Suprapubic skin (tissue), 4 donors: ENCODE data around the gene RPL5. TPM values are rescaled to one million over a fixed set of nuclear protein-coding genes. Genes with fewer than 3 reads are reported as not detected.

ENCODE experiments used
- DNase-seq, 2 donors: peaks; one replicate each; pipeline ENCODE4 v3.0.0-alpha.2; 2019; ENCODE audit warnings: low spot score in 2 of 2
- H3K27ac ChIP-seq: fragments of 200-600 bp; sonication (generic); one replicate; pipeline ENCODE4 v1.5.1; 2019
- H3K27me3 ChIP-seq: fragments of 200-600 bp; sonication (generic); one replicate; pipeline ENCODE4 v1.5.1; 2019
- H3K36me3 ChIP-seq: fragments of 200-600 bp; sonication (generic); one replicate; pipeline ENCODE4 v1.5.1; 2019
- H3K4me1 ChIP-seq: fragments of 200-600 bp; sonication (generic); one replicate; pipeline ENCODE4 v1.5.1; 2019
- H3K4me3 ChIP-seq: fragments of 200-600 bp; sonication (generic); one replicate; pipeline ENCODE4 v1.5.1; 2019; ENCODE audit warnings: mild to moderate bottlenecking
- H3K9me3 ChIP-seq: fragments of 200-600 bp; sonication (generic); one replicate; pipeline ENCODE4 v1.5.1; 2019
- CTCF ChIP-seq, 2 donors: fragments of 200-600 bp in 1 of 2; fragments of 450-650 bp in 1 of 2; sonication (generic) in 1 of 2; IDR thresholded peaks; one replicate each; pipeline ENCODE4 v1.5.1; 2016 to 2019; ENCODE audit warnings: antibody characterized with exemption in 2 of 2, mild to moderate bottlenecking in 1 of 2, moderate library complexity in 1 of 2
- EP300 ChIP-seq: sonication (generic); formaldehyde crosslinking; IDR thresholded peaks from one replicate; pipeline ENCODE4 v1.6.1; 2017; ENCODE audit warnings: antibody characterized with exemption
- POLR2A ChIP-seq, 2 donors: fragments of 450-650 bp; IDR thresholded peaks; one replicate each; pipeline ENCODE4 v1.6.1; 2017; ENCODE audit warnings: antibody characterized with exemption in 2 of 2, mild to moderate bottlenecking in 2 of 2, moderate library complexity in 2 of 2
- POLR2AphosphoS5 ChIP-seq, 3 donors: sonication (generic); formaldehyde crosslinking; IDR thresholded peaks; one replicate each; pipeline ENCODE4 v1.6.1; 2017; ENCODE audit warnings: antibody characterized with exemption in 3 of 3
- WGBS: methylation state at CpG from one replicate; pipeline ENCODE4 v1.1.5; 2018; 5-methylcytosine and 5-hydroxymethylcytosine counted together
- total RNA-seq, 4 donors: library from RNA; depleted of rRNA; stranded (reverse); fragments of >200 nt; gene quantifications; one replicate each; pipeline ENCODE4 v1.1.0, GENCODE V29; 2016

Gene RPL5
- total RNA-seq, 4 donors from 2014 or later, result 1,150 to 1,809 (median 1,593) TPM

GRCh38 chr1:92805216-92805615, 26.6 kb upstream of the RPL5 start:
- Histone ChIP-seq H3K9me3 (no peaks in the 10 kb centered on the region), H3K27ac (no peak overlapping the region), H3K36me3 (no peaks in the 10 kb centered on the region), H3K27me3 (no peaks in the 10 kb centered on the region), H3K4me3 (no peak overlapping the region), H3K4me1 (peaks cover 9% of the 10 kb centered on the region)
- DNase-seq, result no peak
- TF ChIP-seq POLR2A (IDR thresholded peaks at IDR 0.05) (no peak), POLR2AphosphoS5 (IDR thresholded peaks at IDR 0.05) (no peak)
- 91% methylated on average over 1 of the region's 1 CpG for WGBS

- TF ChIP-seq CTCF (IDR thresholded peaks at IDR 0.05), result no peak
- no peak for TF ChIP-seq POLR2AphosphoS5 (IDR thresholded peaks at IDR 0.05)
- TF ChIP-seq POLR2A (IDR thresholded peaks at IDR 0.05), result no peak
- no peak for TF ChIP-seq EP300
- H3K36me3 ChIP-seq, result no peaks in the 10 kb centered on the region
- H3K9me3 ChIP-seq, result no peaks in the 10 kb centered on the region
- H3K4me1 ChIP-seq, result peaks cover 9% of the 10 kb centered on the region
- no peak overlapping the region for H3K4me3 ChIP-seq
- DNase-seq, result no peak
- no peak overlapping the region for H3K27ac ChIP-seq
- no peaks in the 10 kb centered on the region for H3K27me3 ChIP-seq
Measured at GRCh38 chr1:92808381-92808780, 23.5 kb upstream of the RPL5 start.

- no peak for DNase-seq
- Histone ChIP-seq H3K4me3 (no peak overlapping the region), H3K9me3 (no peaks in the 10 kb centered on the region), H3K36me3 (no peaks in the 10 kb centered on the region), H3K4me1 (no peaks in the 10 kb centered on the region), H3K27me3 (no peaks in the 10 kb centered on the region), H3K27ac (no peak overlapping the region)
- TF ChIP-seq EP300, result no peak
- no peak for TF ChIP-seq POLR2A (IDR thresholded peaks at IDR 0.05)
- no peak for TF ChIP-seq CTCF (IDR thresholded peaks at IDR 0.05)
- TF ChIP-seq POLR2AphosphoS5 (IDR thresholded peaks at IDR 0.05), result no peak
- 77% methylated on average over 2 of the region's 2 CpGs for WGBS
Measured at GRCh38 chr1:92816732-92817131, 15.1 kb upstream of the RPL5 start.

- Histone ChIP-seq H3K4me1 (no peaks in the 10 kb centered on the region), H3K4me3 (no peak overlapping the region), H3K36me3 (no peaks in the 10 kb centered on the region), H3K9me3 (no peaks in the 10 kb centered on the region), H3K27ac (no peak overlapping the region), H3K27me3 (no peaks in the 10 kb centered on the region)
- TF ChIP-seq POLR2AphosphoS5 (IDR thresholded peaks at IDR 0.05) (no peak), EP300 (no peak), CTCF (IDR thresholded peaks at IDR 0.05) (no peak), POLR2A (IDR thresholded peaks at IDR 0.05) (no peak)
- WGBS, result 68% methylated on average over 1 of the region's 1 CpG
- no peak for DNase-seq
Measured at GRCh38 chr1:92817137-92817697, 14.6 kb upstream of the RPL5 start.

- no peaks in the 10 kb centered on the region for H3K4me1 ChIP-seq
- no peak overlapping the region for H3K4me3 ChIP-seq
- no peaks in the 10 kb centered on the region for H3K27me3 ChIP-seq
- WGBS, result 94% methylated on average over 3 of the region's 3 CpGs
- TF ChIP-seq POLR2A (IDR thresholded peaks at IDR 0.05) (no peak), CTCF (IDR thresholded peaks at IDR 0.05) (peak; percentile 50 to 69)
- H3K9me3 ChIP-seq, result no peaks in the 10 kb centered on the region
- no peak for DNase-seq
- H3K36me3 ChIP-seq, result no peaks in the 10 kb centered on the region
- H3K27ac ChIP-seq, result no peak overlapping the region
Measured at GRCh38 chr1:92817986-92818764, 13.7 kb upstream of the RPL5 start.
